Calu3 (cell line): Measurements from ENCODE around the gene GNB1L. TPM values are rescaled to one million over a fixed set of nuclear protein-coding genes. Genes with fewer than 3 reads are reported as not detected.
"Not testable (repeated sequence)": the region's sequence is repeated elsewhere in the genome, so short reads cannot be mapped to it uniquely, and the experiment has no call there.

Source experiments
- BruUV-seq: library from RNA; stranded (reverse); fragments of 400-500 nt; replicated peaks from 2 replicates; lab custom pipeline; 2021; lab: Mats Ljungman, UMichigan
- CTCF ChIA-PET: fragments of 300-600 bp; sonication (Branson Sonifier 250); formaldehyde crosslinking; loops from one replicate; lab custom pipeline; 2022; ENCODE audit warnings: antibody characterized with exemption; lab: Charles Lee
- DNase-seq: peaks from one replicate; pipeline ENCODE4 v3.0.0; 2022
- H3K27ac Mint-ChIP-seq: one replicate; pipeline ENCODE4 v1.8.0; 2022; ENCODE audit warnings: mixed read lengths; ENCODE audit not compliant: unreplicated experiment
- H3K27me3 Mint-ChIP-seq: one replicate; pipeline ENCODE4 v1.8.0; 2022; ENCODE audit warnings: mixed read lengths; ENCODE audit not compliant: unreplicated experiment
- H3K36me3 Mint-ChIP-seq: one replicate; pipeline ENCODE4 v1.8.0; 2022; ENCODE audit warnings: mild to moderate bottlenecking, moderate library complexity, mixed read lengths; ENCODE audit not compliant: insufficient read depth, unreplicated experiment
- H3K4me1 Mint-ChIP-seq: one replicate; pipeline ENCODE4 v1.8.0; 2022; ENCODE audit warnings: mild to moderate bottlenecking, low read depth, mixed read lengths; ENCODE audit not compliant: unreplicated experiment
- H3K4me3 Mint-ChIP-seq: one replicate; pipeline ENCODE4 v1.8.0; 2022; ENCODE audit warnings: mild to moderate bottlenecking, low read depth, moderate library complexity, mixed read lengths; ENCODE audit not compliant: unreplicated experiment
- H3K9me3 Mint-ChIP-seq: one replicate; pipeline ENCODE4 v1.8.0; 2022; ENCODE audit warnings: low read depth, mixed read lengths; ENCODE audit not compliant: unreplicated experiment
- CTCF ChIP-seq: fragments of 200-600 bp; IDR thresholded peaks from one replicate; pipeline ENCODE4 v1.8.0; 2022; ENCODE audit warnings: antibody characterized with exemption; ENCODE audit not compliant: unreplicated experiment
- intact Hi-C: fragments of 100-400 bp; cut with micrococcal nuclease; formaldehyde crosslinking; loops from one replicate; pipeline ENCODE4 v1.10.0; 2022; ENCODE audit not compliant: unreplicated experiment
- total RNA-seq: library from RNA; stranded (reverse); gene quantifications from 2 replicates; pipeline ENCODE4 v1.2.3, GENCODE V29; 2022

GNB1L gene
- total RNA-seq, 1 experiment from 2014 or later: 13.0 TPM

- Mint-ChIP-seq H3K4me1 (peaks cover 23% of the 10 kb centered on the region), H3K27me3 (no peaks in the 10 kb centered on the region), H3K27ac (no peak overlapping the region), H3K36me3 (peaks cover 15% of the 10 kb centered on the region), H3K9me3 (no peaks in the 10 kb centered on the region), H3K4me3 (no peak overlapping the region)
- no TSS peak for BruUV-seq
- TF ChIP-seq CTCF: no peak
- DNase-seq: no peak
- CTCF ChIA-PET: no interaction called here
- intact Hi-C loops: no loop called here
Observed at GRCh38 chr22:19884161-19884953, 29.7 kb upstream of the GNB1L start.

- CTCF ChIA-PET, H3K27me3 Mint-ChIP-seq, DNase-seq, BruUV-seq, H3K4me3 Mint-ChIP-seq, H3K9me3 Mint-ChIP-seq, H3K27ac Mint-ChIP-seq, intact Hi-C loops: not testable (repeated sequence)
- H3K36me3 Mint-ChIP-seq: peaks cover 15% of the 10 kb centered on the region
- H3K4me1 Mint-ChIP-seq: peaks cover 23% of the 10 kb centered on the region
Observed at GRCh38 chr22:19883446-19883845, 28.8 kb upstream of the GNB1L start.

- Mint-ChIP-seq H3K4me1 (peaks cover 23% of the 10 kb centered on the region), H3K27me3 (no peaks in the 10 kb centered on the region), H3K9me3 (no peaks in the 10 kb centered on the region), H3K36me3 (peaks cover 15% of the 10 kb centered on the region), H3K27ac (no peak overlapping the region), H3K4me3 (no peak overlapping the region)
- BruUV-seq: no TSS peak
- intact Hi-C loops: no loop called here
- TF ChIP-seq CTCF: no peak
- DNase-seq: no peak
- CTCF ChIA-PET: no interaction called here
Observed at GRCh38 chr22:19882446-19883381, 28.0 kb upstream of the GNB1L start.

- H3K4me1 Mint-ChIP-seq: peaks cover 23% of the 10 kb centered on the region
- TF ChIP-seq CTCF: no peak
- peak overlapping the region; percentile 49 for H3K4me3 Mint-ChIP-seq
- H3K27ac Mint-ChIP-seq: peak overlapping the region; percentile 79
- peaks cover 9% of the 10 kb centered on the region for H3K36me3 Mint-ChIP-seq
- intact Hi-C loops: loop anchor here (2.0 kb wide), 1 partner anchor 26 kb away; the partner anchor contains the start of genes GNB1L and RTL10
- no TSS peak for BruUV-seq
- no peaks in the 10 kb centered on the region for H3K9me3 Mint-ChIP-seq
- peak; percentile 86 for DNase-seq
- CTCF ChIA-PET: interaction anchor here (0.9 to 1.2 kb wide), 2 partner anchors 31 to 157 kb away, joined by 3 to 5 read pairs; partner anchors contain the start of gene GP1BB
- no peaks in the 10 kb centered on the region for H3K27me3 Mint-ChIP-seq
Observed at GRCh38 chr22:19880786-19881569, 26.3 kb upstream of the GNB1L start.
